Lung (tissue), 12 donors: ENCODE measurements around the gene ANO9. TPM values are rescaled to one million over a fixed set of nuclear protein-coding genes. Genes with fewer than 3 reads are reported as not detected.

Source experiments
- ATAC-seq: fragments of 200-7000 bp; cut with Tn5 transposase; one replicate; pipeline ENCODE4 v1.9.1; 2020; ENCODE audit warnings: moderate number of reproducible peaks; ENCODE audit not compliant: insufficient read depth, low FRiP score
- DNase-seq, 3 donors: peaks; one replicate each; pipeline ENCODE4 v3.0.0-alpha.2; 2013 to 2017
- H3K27ac ChIP-seq, 2 donors: one replicate each; pipeline ENCODE4 v1.5.1; 2013; ENCODE audit warnings: mild to moderate bottlenecking in 2 of 2, moderate library complexity in 2 of 2, control low read depth in 1 of 2, inconsistent platforms in 1 of 2, low read depth in 1 of 2, low read length in 1 of 2
- H3K27me3 ChIP-seq, 3 donors: one replicate each; pipeline ENCODE4 v1.5.1; 2013; ENCODE audit warnings: low read length in 2 of 3; ENCODE audit not compliant: control insufficient read depth in 3 of 3, insufficient read depth in 3 of 3
- H3K36me3 ChIP-seq, 4 donors: one replicate each; pipeline ENCODE4 v1.5.1; 2013; ENCODE audit warnings: low read length in 4 of 4, mild to moderate bottlenecking in 1 of 4, moderate library complexity in 1 of 4; ENCODE audit not compliant: control insufficient read depth in 4 of 4, insufficient read depth in 4 of 4
- H3K4me1 ChIP-seq, 5 donors: one replicate each; pipeline ENCODE4 v1.5.1; 2013; ENCODE audit warnings: low read length in 5 of 5, mild to moderate bottlenecking in 2 of 5, moderate library complexity in 1 of 5; ENCODE audit not compliant: control insufficient read depth in 5 of 5, insufficient read depth in 5 of 5
- H3K4me3 ChIP-seq: one replicate; pipeline ENCODE4 v1.5.1; 2013; ENCODE audit warnings: mild to moderate bottlenecking, control low read depth, moderate library complexity
- H3K9ac ChIP-seq, 2 donors: one replicate each; pipeline ENCODE4 v1.5.1; 2013; ENCODE audit warnings: low read length in 2 of 2, control low read depth in 1 of 2; ENCODE audit not compliant: insufficient read depth in 1 of 2
- H3K9me3 ChIP-seq, 4 donors: one replicate each; pipeline ENCODE4 v1.5.1; 2013; ENCODE audit warnings: low read length in 3 of 4, mild to moderate bottlenecking in 1 of 4, moderate library complexity in 1 of 4; ENCODE audit not compliant: control insufficient read depth in 4 of 4, insufficient read depth in 3 of 4
- CTCF ChIP-seq: IDR thresholded peaks from 2 replicates; pipeline ENCODE4 v1.5.1; 2012; ENCODE audit warnings: mild to moderate bottlenecking; ENCODE audit errors: control extremely low read depth, extremely low read depth
- WGBS, 2 donors: extraction: QIAGEN DNeasy Blood & Tissue Kit; methylation state at CpG; one replicate each; pipeline ENCODE4 v1.1.7; 2013; 5-methylcytosine and 5-hydroxymethylcytosine counted together
- polyA plus RNA-seq, 2 donors: library from polyadenylated mRNA; stranded (reverse); fragments of 200-250 nt; gene quantifications; one replicate each; pipeline ENCODE4 v1.2.1, GENCODE V29; 2013
- total RNA-seq, 2 donors: library from RNA; depleted of rRNA in 1 of 2; stranded (reverse); fragments of >200 nt in 1 of 2; gene quantifications; one replicate each; pipeline ENCODE4 v1.2.1, GENCODE V29; 2014 to 2021
- donor health status: control.
- donor health status: control.
- donor health status: Bipolar disorder and iron deficiency.
- donor health status: healthy.
- donor health status: DM: yes; HTN: yes; CAD: no.

ANO9 gene
- total and polyA plus RNA-seq, 4 donors, result 5.8 to 18.6 (median 13.2) TPM

GRCh38 chr11:382081-382629 is 59.7 kb downstream of the ANO9 start:
- no peak for ATAC-seq
- Histone ChIP-seq H3K9me3 (peaks cover 0 to 12% (median 4%) of the 10 kb centered on the region in 4 donors), H3K27me3 (no peaks in the 10 kb centered on the region), H3K27ac (no peak overlapping the region), H3K9ac (no peak overlapping the region), H3K4me1 (no peaks in the 10 kb centered on the region), H3K4me3 (no peak overlapping the region), H3K36me3 (peaks cover 0 to 8% (median 0%) of the 10 kb centered on the region in 4 donors)
- TF ChIP-seq CTCF, result no peak
- WGBS, 2 donors, result 45 to 66% methylated on average over 11 of the region's 11 CpGs
- DNase-seq, result no peak

GRCh38 chr11:381501-382072 is 60.2 kb downstream of the ANO9 start:
- WGBS, 2 donors, result 71 to 84% methylated on average over 30 to 31 of the region's 35 CpGs
- Histone ChIP-seq H3K9ac (no peak overlapping the region), H3K27me3 (no peaks in the 10 kb centered on the region), H3K27ac (no peak overlapping the region), H3K4me3 (no peak overlapping the region), H3K4me1 (no peaks in the 10 kb centered on the region), H3K9me3 (peaks cover 0 to 8% (median 2%) of the 10 kb centered on the region in 4 donors), H3K36me3 (peaks cover 0 to 8% (median 0%) of the 10 kb centered on the region in 4 donors)
- no peak for TF ChIP-seq CTCF
- no peak for ATAC-seq
- DNase-seq, result no peak

GRCh38 chr11:380996-381395 is 60.8 kb downstream of the ANO9 start:
- Histone ChIP-seq H3K4me1 (no peaks in the 10 kb centered on the region), H3K9me3 (peaks cover 0 to 2% (median 0%) of the 10 kb centered on the region in 4 donors), H3K36me3 (peaks cover 0 to 8% (median 0%) of the 10 kb centered on the region in 4 donors), H3K27me3 (no peaks in the 10 kb centered on the region), H3K9ac (no peak overlapping the region), H3K4me3 (no peak overlapping the region), H3K27ac (no peak overlapping the region)
- WGBS, 2 donors, result 92 to 94% methylated on average over 13 to 14 of the region's 14 CpGs
- ATAC-seq (no peak), DNase-seq (no peak)
- no peak for TF ChIP-seq CTCF
